Loucy (cell line): ENCODE data around the gene RNF169.

ENCODE experiments used
- EZH2phosphoT487 ChIP-seq: fragments of 200-600 bp; IDR thresholded peaks from 2 replicates; pipeline ENCODE4 v1.6.1; 2018; ENCODE audit warnings: antibody characterized with exemption, mild to moderate bottlenecking, moderate library complexity, borderline replicate concordance
- TF ChIP-seq, protein P1 (sequence below): fragments of 200-600 bp; sonication (generic); conservative IDR thresholded peaks from 2 replicates; pipeline ENCODE4 v1.5.1; 2014; ENCODE audit warnings: mild to moderate bottlenecking, antibody characterized with exemption, low read length

DNA sequence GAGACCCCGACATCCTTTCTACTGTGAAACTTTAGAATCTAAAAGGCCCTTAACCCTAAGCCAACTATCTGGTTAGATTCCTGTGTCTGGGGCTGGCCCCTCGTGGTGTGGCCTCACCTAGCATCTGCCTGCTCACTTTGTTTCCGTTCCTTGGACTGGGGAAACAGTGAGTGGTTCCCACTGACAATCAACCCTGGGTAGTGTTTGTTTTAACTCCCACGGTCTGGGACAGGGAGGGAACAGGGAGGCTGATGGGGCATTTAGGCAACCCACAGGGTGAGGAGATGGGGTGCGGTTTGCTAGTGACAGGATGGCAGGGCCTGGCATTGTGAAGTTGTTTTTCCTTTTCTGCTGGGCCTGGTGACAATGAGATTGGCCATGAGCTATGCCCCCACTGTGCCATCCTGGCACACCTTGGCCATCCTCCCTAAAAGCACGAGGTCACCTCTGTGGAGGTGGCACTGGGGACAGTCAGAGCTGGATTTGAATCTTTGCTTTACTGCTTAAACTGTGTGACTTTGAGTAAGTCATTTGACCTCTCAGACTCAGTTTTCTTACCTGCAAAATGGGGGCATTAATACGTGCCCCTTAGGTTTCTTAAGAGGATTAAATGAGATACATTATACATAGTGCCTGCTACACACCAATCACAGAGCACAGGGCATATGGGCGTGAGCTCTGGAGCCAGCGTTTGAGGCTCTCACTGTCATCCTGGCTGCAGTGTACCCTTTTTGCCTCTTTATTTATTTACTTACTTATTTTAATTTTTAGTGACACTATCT, 48.8 kb upstream of the RNF169 start:
- TF ChIP-seq, protein P1, sequence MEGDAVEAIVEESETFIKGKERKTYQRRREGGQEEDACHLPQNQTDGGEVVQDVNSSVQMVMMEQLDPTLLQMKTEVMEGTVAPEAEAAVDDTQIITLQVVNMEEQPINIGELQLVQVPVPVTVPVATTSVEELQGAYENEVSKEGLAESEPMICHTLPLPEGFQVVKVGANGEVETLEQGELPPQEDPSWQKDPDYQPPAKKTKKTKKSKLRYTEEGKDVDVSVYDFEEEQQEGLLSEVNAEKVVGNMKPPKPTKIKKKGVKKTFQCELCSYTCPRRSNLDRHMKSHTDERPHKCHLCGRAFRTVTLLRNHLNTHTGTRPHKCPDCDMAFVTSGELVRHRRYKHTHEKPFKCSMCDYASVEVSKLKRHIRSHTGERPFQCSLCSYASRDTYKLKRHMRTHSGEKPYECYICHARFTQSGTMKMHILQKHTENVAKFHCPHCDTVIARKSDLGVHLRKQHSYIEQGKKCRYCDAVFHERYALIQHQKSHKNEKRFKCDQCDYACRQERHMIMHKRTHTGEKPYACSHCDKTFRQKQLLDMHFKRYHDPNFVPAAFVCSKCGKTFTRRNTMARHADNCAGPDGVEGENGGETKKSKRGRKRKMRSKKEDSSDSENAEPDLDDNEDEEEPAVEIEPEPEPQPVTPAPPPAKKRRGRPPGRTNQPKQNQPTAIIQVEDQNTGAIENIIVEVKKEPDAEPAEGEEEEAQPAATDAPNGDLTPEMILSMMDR = no peak
- TF ChIP-seq EZH2phosphoT487 = no peak
